ENCODE measurements around the gene CCDC38. TPM values are rescaled to one million over a fixed set of nuclear protein-coding genes. Genes with fewer than 3 reads are reported as not detected.

The CCDC38 gene
- polyA plus RNA-seq, 1 donor = 0.36 TPM

DNA sequence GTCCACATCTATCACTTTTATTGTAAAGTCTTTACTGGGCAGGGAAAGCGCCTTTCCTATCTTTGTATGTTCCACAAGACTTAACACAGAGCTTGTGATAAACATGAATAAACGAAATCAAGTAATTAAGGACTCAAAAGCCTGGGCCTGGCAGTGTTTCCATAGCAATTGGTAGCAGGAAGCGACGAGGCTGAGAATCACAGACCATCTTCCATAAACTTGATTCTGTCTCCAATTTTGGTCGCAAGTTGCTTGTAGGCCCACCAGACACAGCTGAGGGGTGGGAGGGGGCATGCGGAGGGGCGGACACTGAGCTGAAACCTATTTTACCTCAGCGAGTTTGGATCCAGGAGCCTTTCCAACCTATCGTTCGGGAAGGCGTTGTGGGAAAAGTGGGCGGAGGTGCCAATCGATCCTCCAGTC, 302 bp downstream of the CCDC38 start:
- Histone ChIP-seq H3K27me3 (ENCODE audit: control insufficient read depth, insufficient read depth, low read length) (peaks cover 3% of the 10 kb centered on the region), H3K9me3 (ENCODE audit: control insufficient read depth, low read depth, low read length) (no peaks in the 10 kb centered on the region), H3K36me3 (ENCODE audit: control insufficient read depth, insufficient read depth, low read length) (no peaks in the 10 kb centered on the region), H3K4me3 (ENCODE audit: low read length) (peak overlapping the region; percentile 69), H3K4me1 (ENCODE audit: control insufficient read depth, insufficient read depth, low read length) (peaks cover 3% of the 10 kb centered on the region), H3K27ac (ENCODE audit: low read length) (peak overlapping the region; percentile 88)
- 50% methylated on average over 2 of the region's 13 CpGs for WGBS (ENCODE audit: insufficient coverage, low lambda C conversion rate)
- DNase-seq = no peak

DNA sequence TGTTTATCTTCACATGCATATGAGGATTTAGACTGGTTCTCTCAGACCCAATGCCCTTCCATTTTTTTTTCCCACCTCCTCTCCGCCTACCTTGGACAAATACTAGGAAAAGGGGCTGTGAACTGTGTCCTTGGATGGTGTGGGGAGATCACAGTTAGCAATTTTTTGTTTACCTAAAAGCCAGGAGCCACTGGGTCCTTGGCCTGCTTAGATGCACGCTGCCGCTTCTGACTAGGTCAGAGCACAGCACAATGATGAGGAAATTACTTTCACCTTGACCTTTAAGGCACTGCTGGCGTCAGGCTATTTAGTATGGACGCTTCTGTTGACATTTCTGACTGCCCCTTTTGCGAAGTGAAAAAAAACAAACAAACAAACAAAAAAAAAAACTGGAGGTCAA, 1.9 kb downstream of the CCDC38 start:
- H3K4me1 ChIP-seq (ENCODE audit: control insufficient read depth, insufficient read depth, low read length) = peaks cover 3% of the 10 kb centered on the region
- no peaks in the 10 kb centered on the region for H3K9me3 ChIP-seq (ENCODE audit: control insufficient read depth, low read depth, low read length)
- no peak overlapping the region for H3K27ac ChIP-seq (ENCODE audit: low read length)
- no peak overlapping the region for H3K4me3 ChIP-seq (ENCODE audit: low read length)
- no peak for DNase-seq
- H3K27me3 ChIP-seq (ENCODE audit: control insufficient read depth, insufficient read depth, low read length) = peaks cover 3% of the 10 kb centered on the region
- H3K36me3 ChIP-seq (ENCODE audit: control insufficient read depth, insufficient read depth, low read length) = no peaks in the 10 kb centered on the region
- 55% methylated on average over 2 of the region's 6 CpGs for WGBS (ENCODE audit: insufficient coverage, low lambda C conversion rate)

DNA sequence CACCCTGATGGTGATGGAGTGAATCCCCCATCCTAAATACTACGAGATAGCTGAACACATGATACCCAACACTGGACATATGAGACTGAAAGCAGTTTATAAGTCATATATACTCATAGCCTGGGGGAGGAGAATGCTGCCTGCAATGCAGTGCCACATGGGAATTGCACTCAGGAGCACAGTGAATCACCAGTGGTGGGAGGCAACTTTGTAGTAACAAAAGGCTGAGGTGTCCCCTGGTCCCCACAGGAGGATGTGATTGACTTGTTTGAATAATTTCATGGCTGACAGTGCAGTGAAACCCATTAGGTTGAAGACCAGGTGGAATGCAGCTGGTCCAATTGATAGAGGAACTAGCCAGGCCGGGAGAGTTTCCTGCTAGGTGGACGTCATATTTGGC, 20.2 kb downstream of the CCDC38 start:
- DNase-seq = no peak
- Histone ChIP-seq H3K27ac (ENCODE audit: low read length) (no peak overlapping the region), H3K27me3 (ENCODE audit: control insufficient read depth, insufficient read depth, low read length) (peaks cover 2% of the 10 kb centered on the region), H3K36me3 (ENCODE audit: control insufficient read depth, insufficient read depth, low read length) (no peaks in the 10 kb centered on the region), H3K4me1 (ENCODE audit: control insufficient read depth, insufficient read depth, low read length) (no peaks in the 10 kb centered on the region), H3K4me3 (ENCODE audit: low read length) (no peak overlapping the region), H3K9me3 (ENCODE audit: control insufficient read depth, low read depth, low read length) (no peaks in the 10 kb centered on the region)
- no CpG with 5 or more reads among the region's 3 CpGs for WGBS (ENCODE audit: insufficient coverage, low lambda C conversion rate)

DNA sequence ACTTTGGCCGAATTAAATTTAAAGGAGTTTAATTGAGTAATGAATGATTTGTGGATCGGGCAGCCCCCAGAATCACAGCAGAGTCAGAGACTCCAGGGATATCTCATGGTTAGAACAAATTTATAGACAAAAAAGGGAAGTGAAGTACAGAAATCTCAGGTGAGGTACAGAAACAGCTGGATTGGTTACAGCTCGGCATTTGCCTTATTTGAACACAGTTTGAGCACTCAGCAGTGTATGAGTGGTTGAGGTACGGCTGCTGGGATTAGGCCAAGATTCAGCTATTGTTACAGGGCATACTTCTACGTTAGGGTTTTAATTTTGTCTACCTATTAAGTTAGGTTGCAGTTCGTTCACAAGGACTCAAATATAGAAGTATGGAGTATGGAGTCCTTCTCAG, 23.3 kb downstream of the CCDC38 start:
- no peak overlapping the region for H3K4me3 ChIP-seq (ENCODE audit: low read length)
- H3K4me1 ChIP-seq (ENCODE audit: control insufficient read depth, insufficient read depth, low read length) = no peaks in the 10 kb centered on the region
- no peak for DNase-seq
- H3K9me3 ChIP-seq (ENCODE audit: control insufficient read depth, low read depth, low read length) = no peaks in the 10 kb centered on the region
- H3K36me3 ChIP-seq (ENCODE audit: control insufficient read depth, insufficient read depth, low read length) = no peaks in the 10 kb centered on the region
- H3K27ac ChIP-seq (ENCODE audit: low read length) = no peak overlapping the region
- WGBS (ENCODE audit: insufficient coverage, low lambda C conversion rate) = no CpG with 5 or more reads among the region's 6 CpGs
- H3K27me3 ChIP-seq (ENCODE audit: control insufficient read depth, insufficient read depth, low read length) = peaks cover 8% of the 10 kb centered on the region

DNA sequence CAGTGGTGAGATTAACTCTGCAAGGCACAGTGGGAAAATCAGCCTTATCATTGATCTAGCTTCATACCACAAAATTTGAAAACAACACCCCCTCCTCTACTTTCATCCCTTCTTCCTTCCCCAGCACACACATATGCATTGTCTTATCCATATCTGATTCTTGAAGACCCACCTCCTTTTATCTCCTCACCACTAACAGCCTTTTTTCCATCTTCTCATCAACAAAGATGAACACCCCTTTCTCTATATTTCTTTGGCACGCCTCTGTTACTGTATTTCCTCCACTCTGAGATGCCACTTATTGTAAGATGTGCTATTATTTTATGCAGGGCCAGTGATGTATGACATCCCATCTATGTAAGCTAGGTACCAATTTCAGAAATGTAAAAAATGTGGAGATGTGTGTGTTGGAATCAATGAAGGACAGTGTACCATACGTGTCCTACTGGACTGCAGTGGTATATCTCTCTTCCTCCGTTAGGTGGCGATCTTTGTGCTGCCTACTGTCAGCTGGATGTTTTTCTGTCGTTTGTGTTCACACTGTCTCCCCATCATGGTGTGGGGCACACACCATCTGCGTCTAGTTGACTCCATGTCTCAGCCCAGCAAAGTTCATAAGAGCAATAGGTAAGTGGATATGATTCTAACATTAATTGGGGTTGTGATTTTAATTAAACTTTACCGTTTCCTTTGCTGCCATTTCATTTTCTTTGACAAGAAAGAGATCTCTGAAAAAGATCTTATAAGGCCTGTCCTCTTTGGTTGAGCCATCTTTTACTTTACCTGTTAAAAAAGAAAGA, 24.0 kb downstream of the CCDC38 start:
- Histone ChIP-seq H3K36me3 (ENCODE audit: control insufficient read depth, insufficient read depth, low read length) (no peaks in the 10 kb centered on the region), H3K27ac (ENCODE audit: low read length) (no peak overlapping the region), H3K9me3 (ENCODE audit: control insufficient read depth, low read depth, low read length) (no peaks in the 10 kb centered on the region), H3K4me3 (ENCODE audit: low read length) (no peak overlapping the region), H3K27me3 (ENCODE audit: control insufficient read depth, insufficient read depth, low read length) (peaks cover 8% of the 10 kb centered on the region), H3K4me1 (ENCODE audit: control insufficient read depth, insufficient read depth, low read length) (no peaks in the 10 kb centered on the region)
- 67% methylated on average over 2 of the region's 7 CpGs for WGBS (ENCODE audit: insufficient coverage, low lambda C conversion rate)
- DNase-seq = peak; percentile 40 to 42

- Histone ChIP-seq H3K27me3 (ENCODE audit: control insufficient read depth, insufficient read depth, low read length) (no peaks in the 10 kb centered on the region), H3K4me1 (ENCODE audit: control insufficient read depth, insufficient read depth, low read length) (no peaks in the 10 kb centered on the region), H3K36me3 (ENCODE audit: control insufficient read depth, insufficient read depth, low read length) (no peaks in the 10 kb centered on the region), H3K27ac (ENCODE audit: low read length) (no peak overlapping the region), H3K4me3 (ENCODE audit: low read length) (no peak overlapping the region), H3K9me3 (ENCODE audit: control insufficient read depth, low read depth, low read length) (no peaks in the 10 kb centered on the region)
- no peak for DNase-seq
- WGBS (ENCODE audit: insufficient coverage, low lambda C conversion rate) = 80% methylated on average over 1 of the region's 3 CpGs
Observed at GRCh38 chr12:95909871-95910270, 32.5 kb downstream of the CCDC38 start.

DNA sequence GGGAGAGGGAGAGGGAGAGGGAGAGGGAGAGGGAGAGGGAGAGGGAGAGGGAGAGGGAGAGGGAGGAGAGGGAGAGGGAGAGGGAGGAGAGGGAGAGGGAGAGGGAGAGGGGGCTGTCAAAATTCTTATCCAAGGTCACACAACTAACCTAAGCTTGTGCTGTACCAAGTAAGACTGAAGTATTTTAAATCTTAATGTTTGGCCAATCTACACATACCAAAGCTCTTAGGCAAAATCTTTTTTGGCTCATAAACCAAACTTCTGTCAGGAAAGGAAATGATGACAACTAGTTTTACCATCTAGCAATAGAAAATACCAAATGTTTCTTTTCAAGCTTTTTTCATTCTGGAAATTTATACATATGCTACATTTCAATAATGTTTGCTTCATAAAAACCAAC, 33.8 kb downstream of the CCDC38 start:
- Histone ChIP-seq H3K9me3 (ENCODE audit: control insufficient read depth, low read depth, low read length) (no peaks in the 10 kb centered on the region), H3K27ac (ENCODE audit: low read length) (no peak overlapping the region), H3K36me3 (ENCODE audit: control insufficient read depth, insufficient read depth, low read length) (no peaks in the 10 kb centered on the region), H3K27me3 (ENCODE audit: control insufficient read depth, insufficient read depth, low read length) (peaks cover 4% of the 10 kb centered on the region), H3K4me1 (ENCODE audit: control insufficient read depth, insufficient read depth, low read length) (no peaks in the 10 kb centered on the region), H3K4me3 (ENCODE audit: low read length) (no peak overlapping the region)
- DNase-seq = no peak

- WGBS (ENCODE audit: insufficient coverage, low lambda C conversion rate) = no CpG with 5 or more reads among the region's 4 CpGs
- H3K27me3 ChIP-seq (ENCODE audit: control insufficient read depth, insufficient read depth, low read length) = no peaks in the 10 kb centered on the region
- H3K4me1 ChIP-seq (ENCODE audit: control insufficient read depth, insufficient read depth, low read length) = no peaks in the 10 kb centered on the region
- no peaks in the 10 kb centered on the region for H3K9me3 ChIP-seq (ENCODE audit: control insufficient read depth, low read depth, low read length)
- no peaks in the 10 kb centered on the region for H3K36me3 ChIP-seq (ENCODE audit: control insufficient read depth, insufficient read depth, low read length)
- DNase-seq = no peak
- no peak overlapping the region for H3K4me3 ChIP-seq (ENCODE audit: low read length)
- no peak overlapping the region for H3K27ac ChIP-seq (ENCODE audit: low read length)
Observed at GRCh38 chr12:95898081-95898480, 44.3 kb downstream of the CCDC38 start.

GRCh38 chr12:95896846-95897245, 45.6 kb downstream of the CCDC38 start:
- no CpG with 5 or more reads among the region's 4 CpGs for WGBS (ENCODE audit: insufficient coverage, low lambda C conversion rate)
- H3K27ac ChIP-seq (ENCODE audit: low read length) = no peak overlapping the region
- no peaks in the 10 kb centered on the region for H3K4me1 ChIP-seq (ENCODE audit: control insufficient read depth, insufficient read depth, low read length)
- H3K36me3 ChIP-seq (ENCODE audit: control insufficient read depth, insufficient read depth, low read length) = no peaks in the 10 kb centered on the region
- H3K27me3 ChIP-seq (ENCODE audit: control insufficient read depth, insufficient read depth, low read length) = no peaks in the 10 kb centered on the region
- DNase-seq = no peak
- H3K9me3 ChIP-seq (ENCODE audit: control insufficient read depth, low read depth, low read length) = no peaks in the 10 kb centered on the region
- no peak overlapping the region for H3K4me3 ChIP-seq (ENCODE audit: low read length)

DNA sequence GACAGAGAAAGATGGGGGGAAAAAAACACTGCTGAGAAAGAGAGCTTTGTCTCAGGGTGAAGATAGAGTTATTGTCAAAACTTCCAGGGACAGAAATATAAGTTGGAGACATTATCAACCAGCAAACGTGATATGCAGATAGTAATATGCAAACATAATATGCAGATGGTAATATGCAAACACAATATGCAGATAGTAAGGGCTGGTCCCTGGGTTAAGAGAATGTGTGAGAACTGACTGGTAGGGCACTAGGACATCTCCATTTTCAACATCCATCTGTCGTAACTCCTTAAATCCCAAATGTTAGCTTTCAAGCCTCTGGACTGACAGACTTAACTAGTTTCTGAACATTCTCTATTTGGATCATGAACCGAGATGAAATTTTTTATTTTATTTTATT, 51.5 kb downstream of the CCDC38 start:
- 70% methylated on average over 2 of the region's 3 CpGs for WGBS (ENCODE audit: insufficient coverage, low lambda C conversion rate)
- no peaks in the 10 kb centered on the region for H3K27me3 ChIP-seq (ENCODE audit: control insufficient read depth, insufficient read depth, low read length)

DNA sequence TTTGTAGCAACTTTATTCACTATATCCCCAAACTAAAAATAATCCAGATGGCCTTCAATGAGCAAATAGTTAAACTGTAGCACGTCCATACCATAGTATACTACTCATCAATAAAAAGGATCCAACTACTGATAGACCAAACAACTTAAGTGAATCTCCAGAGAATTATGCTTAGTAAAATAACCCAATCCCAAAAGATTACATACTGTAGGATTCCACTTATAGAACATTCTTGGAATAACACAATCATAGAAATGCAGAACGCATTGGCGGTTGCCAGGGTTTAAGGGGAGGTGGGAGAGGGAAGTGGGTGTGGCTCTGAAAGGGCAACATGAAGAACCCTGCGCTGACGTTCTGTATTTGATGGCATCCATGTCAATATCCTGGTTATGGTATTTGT, 55.1 kb downstream of the CCDC38 start:
- no peak overlapping the region for H3K4me3 ChIP-seq (ENCODE audit: low read length)
- H3K27me3 ChIP-seq (ENCODE audit: control insufficient read depth, insufficient read depth, low read length) = no peaks in the 10 kb centered on the region
- H3K4me1 ChIP-seq (ENCODE audit: control insufficient read depth, insufficient read depth, low read length) = no peaks in the 10 kb centered on the region
- H3K36me3 ChIP-seq (ENCODE audit: control insufficient read depth, insufficient read depth, low read length) = no peaks in the 10 kb centered on the region
- WGBS (ENCODE audit: insufficient coverage, low lambda C conversion rate) = 88% methylated on average over 2 of the region's 5 CpGs
- H3K9me3 ChIP-seq (ENCODE audit: control insufficient read depth, low read depth, low read length) = no peaks in the 10 kb centered on the region
- no peak for DNase-seq
- no peak overlapping the region for H3K27ac ChIP-seq (ENCODE audit: low read length)

More for the DNA sequence above, 51.5 kb downstream of the CCDC38 start:
- no peaks in the 10 kb centered on the region for H3K36me3 ChIP-seq (ENCODE audit: control insufficient read depth, insufficient read depth, low read length)
- H3K4me3 ChIP-seq (ENCODE audit: low read length) = no peak overlapping the region
- H3K9me3 ChIP-seq (ENCODE audit: control insufficient read depth, low read depth, low read length) = no peaks in the 10 kb centered on the region
- no peak overlapping the region for H3K27ac ChIP-seq (ENCODE audit: low read length)
- DNase-seq = no peak
- no peaks in the 10 kb centered on the region for H3K4me1 ChIP-seq (ENCODE audit: control insufficient read depth, insufficient read depth, low read length)

All from large intestine (tissue), 3 donors.